WTC11 (cell line): Measurements from ENCODE around the gene LRP1. TPM values are rescaled to one million over a fixed set of nuclear protein-coding genes. Genes with fewer than 3 reads are reported as not detected.

Experiments used
- ATAC-seq: fragments of 200-7000 bp; cut with Tn5 transposase; 2 replicates; pipeline ENCODE4 v1.10.0; 2021; ENCODE audit warnings: mild to moderate bottlenecking, moderate library complexity
- CTCF ChIA-PET: fragments of 300-600 bp; sonication (Branson Sonifier 250); formaldehyde crosslinking; loops from one replicate; lab custom pipeline; 2021; ENCODE audit warnings: antibody characterized with exemption; lab: Charles Lee
- POLR2A ChIA-PET: fragments of 350-600 bp; sonication (Branson Sonifier 250); formaldehyde crosslinking; loops from one replicate; lab custom pipeline; 2021; ENCODE audit warnings: antibody characterized with exemption; lab: Charles Lee
- DNase-seq: peaks from one replicate; pipeline ENCODE4 v3.0.0; 2021; ENCODE audit warnings: low spot score
- H3K27ac Mint-ChIP-seq: 2 replicates; pipeline ENCODE4 v1.8.0; 2021; ENCODE audit warnings: mixed read lengths
- H3K27me3 Mint-ChIP-seq: 2 replicates; pipeline ENCODE4 v1.8.0; 2021; ENCODE audit warnings: low read depth, mild to moderate bottlenecking, moderate library complexity, mixed read lengths
- H3K36me3 Mint-ChIP-seq: 2 replicates; pipeline ENCODE4 v1.8.0; 2021; ENCODE audit warnings: mixed read lengths
- H3K4me1 Mint-ChIP-seq: 2 replicates; pipeline ENCODE4 v1.8.0; 2022; ENCODE audit warnings: mixed read lengths
- H3K4me3 Mint-ChIP-seq: 2 replicates; pipeline ENCODE4 v1.8.0; 2021; ENCODE audit warnings: mild to moderate bottlenecking, moderate library complexity, mixed read lengths
- H3K9me3 Mint-ChIP-seq: 2 replicates; pipeline ENCODE4 v1.8.0; 2021; ENCODE audit warnings: mixed read lengths
- CBFB ChIP-seq: sonication (generic); formaldehyde crosslinking; IDR thresholded peaks from 2 replicates; pipeline ENCODE4 v1.8.1; 2022; ENCODE audit warnings: mild to moderate bottlenecking, low read depth, missing genetic modification reagents
- TCF7 ChIP-seq: sonication (generic); formaldehyde crosslinking; IDR thresholded peaks from 2 replicates; pipeline ENCODE4 v1.8.0; 2022; ENCODE audit warnings: mild to moderate bottlenecking, low read depth, missing genetic modification reagents, moderate library complexity
- TP53 ChIP-seq: sonication (generic); formaldehyde crosslinking; IDR thresholded peaks from 2 replicates; pipeline ENCODE4 v1.8.1; 2023; ENCODE audit warnings: mild to moderate bottlenecking, missing genetic modification reagents
- ZBTB21 ChIP-seq: sonication (generic); formaldehyde crosslinking; IDR thresholded peaks from 2 replicates; pipeline ENCODE4 v1.8.1; 2023; ENCODE audit warnings: mild to moderate bottlenecking, missing genetic modification reagents, borderline replicate concordance
- ZNF263 ChIP-seq: sonication (generic); formaldehyde crosslinking; IDR thresholded peaks from 2 replicates; pipeline ENCODE4 v1.8.1; 2022; ENCODE audit warnings: low read depth, mild to moderate bottlenecking, moderate library complexity, missing genetic modification reagents
- total RNA-seq: library from RNA; stranded (reverse); gene quantifications from 3 replicates; pipeline ENCODE4 v1.2.3, GENCODE V29; 2021
- TF ChIP-seq, protein P1 (sequence below): fragments of 250-450 bp; sonication (Bioruptor Pico); IDR thresholded peaks from 2 replicates; pipeline ENCODE4 v1.9.0; 2021; ENCODE audit warnings: mild to moderate bottlenecking
- TF ChIP-seq, protein P2 (sequence below): sonication (generic); formaldehyde crosslinking; IDR thresholded peaks from 2 replicates; pipeline ENCODE4 v1.8.0; 2022; ENCODE audit warnings: mild to moderate bottlenecking, missing genetic modification reagents
- TF ChIP-seq, protein P3 (sequence below): fragments of 250-450 bp; sonication (Bioruptor Pico); IDR thresholded peaks from 2 replicates; pipeline ENCODE4 v1.8.0; 2021; ENCODE audit warnings: mild to moderate bottlenecking
- TF ChIP-seq, protein P4 (sequence below): sonication (generic); formaldehyde crosslinking; IDR thresholded peaks from 2 replicates; pipeline ENCODE4 v1.8.0; 2023; ENCODE audit warnings: mild to moderate bottlenecking, missing genetic modification reagents
- TF ChIP-seq, protein P5 (sequence below): sonication (generic); formaldehyde crosslinking; IDR thresholded peaks from 2 replicates; pipeline ENCODE4 v1.8.1; 2022; ENCODE audit warnings: mild to moderate bottlenecking, missing genetic modification reagents, moderate library complexity, borderline replicate concordance

Gene LRP1
- total RNA-seq, 1 experiment from 2014 or later = 120 TPM

DNA sequence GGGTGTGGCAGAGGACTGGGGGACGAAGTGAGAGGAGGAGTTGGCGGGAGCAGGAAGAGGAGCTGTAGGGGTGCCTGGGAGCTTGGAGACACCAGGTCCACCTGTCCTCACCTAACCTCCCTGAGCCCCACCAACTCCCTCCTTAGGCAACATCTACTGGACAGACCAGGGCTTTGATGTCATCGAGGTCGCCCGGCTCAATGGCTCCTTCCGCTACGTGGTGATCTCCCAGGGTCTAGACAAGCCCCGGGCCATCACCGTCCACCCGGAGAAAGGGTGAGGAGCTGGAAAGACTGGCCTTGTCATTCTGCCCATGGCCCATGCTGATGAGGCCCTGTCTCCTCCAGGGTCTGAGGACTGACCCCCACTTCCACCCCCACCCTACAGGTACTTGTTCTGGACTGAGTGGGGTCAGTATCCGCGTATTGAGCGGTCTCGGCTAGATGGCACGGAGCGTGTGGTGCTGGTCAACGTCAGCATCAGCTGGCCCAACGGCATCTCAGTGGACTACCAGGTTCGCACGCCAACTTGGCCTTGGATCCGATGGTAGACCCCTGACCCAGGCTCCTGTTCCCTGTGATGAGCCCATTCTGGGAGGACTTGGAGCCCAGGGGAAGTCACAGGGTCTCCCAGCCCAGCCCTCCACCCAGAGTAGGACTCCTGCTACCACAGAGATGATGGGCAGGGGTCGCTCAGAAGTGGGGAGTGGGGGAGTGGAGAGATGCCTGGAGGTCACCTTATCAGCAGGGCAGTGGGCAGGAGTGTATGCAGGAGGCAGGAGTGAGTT, 55.8 kb downstream of the LRP1 start:
- H3K9me3 Mint-ChIP-seq = no peaks in the 10 kb centered on the region
- ATAC-seq = no peak
- peaks cover 59% of the 10 kb centered on the region for H3K36me3 Mint-ChIP-seq
- CTCF ChIA-PET = interaction anchor here (1.0 to 3.8 kb wide), 9 partner anchors 11 to 105 kb away, joined by 3 to 43 read pairs (median 8); partner anchors contain the start of genes LRP1 and NEMP1
- H3K4me1 Mint-ChIP-seq = peaks cover 4% of the 10 kb centered on the region
- H3K4me3 Mint-ChIP-seq = no peak overlapping the region
- TF ChIP-seq, protein P1, sequence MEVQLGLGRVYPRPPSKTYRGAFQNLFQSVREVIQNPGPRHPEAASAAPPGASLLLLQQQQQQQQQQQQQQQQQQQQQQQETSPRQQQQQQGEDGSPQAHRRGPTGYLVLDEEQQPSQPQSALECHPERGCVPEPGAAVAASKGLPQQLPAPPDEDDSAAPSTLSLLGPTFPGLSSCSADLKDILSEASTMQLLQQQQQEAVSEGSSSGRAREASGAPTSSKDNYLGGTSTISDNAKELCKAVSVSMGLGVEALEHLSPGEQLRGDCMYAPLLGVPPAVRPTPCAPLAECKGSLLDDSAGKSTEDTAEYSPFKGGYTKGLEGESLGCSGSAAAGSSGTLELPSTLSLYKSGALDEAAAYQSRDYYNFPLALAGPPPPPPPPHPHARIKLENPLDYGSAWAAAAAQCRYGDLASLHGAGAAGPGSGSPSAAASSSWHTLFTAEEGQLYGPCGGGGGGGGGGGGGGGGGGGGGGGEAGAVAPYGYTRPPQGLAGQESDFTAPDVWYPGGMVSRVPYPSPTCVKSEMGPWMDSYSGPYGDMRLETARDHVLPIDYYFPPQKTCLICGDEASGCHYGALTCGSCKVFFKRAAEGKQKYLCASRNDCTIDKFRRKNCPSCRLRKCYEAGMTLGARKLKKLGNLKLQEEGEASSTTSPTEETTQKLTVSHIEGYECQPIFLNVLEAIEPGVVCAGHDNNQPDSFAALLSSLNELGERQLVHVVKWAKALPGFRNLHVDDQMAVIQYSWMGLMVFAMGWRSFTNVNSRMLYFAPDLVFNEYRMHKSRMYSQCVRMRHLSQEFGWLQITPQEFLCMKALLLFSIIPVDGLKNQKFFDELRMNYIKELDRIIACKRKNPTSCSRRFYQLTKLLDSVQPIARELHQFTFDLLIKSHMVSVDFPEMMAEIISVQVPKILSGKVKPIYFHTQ = no peak
- no peak for TF ChIP-seq TCF7 (CRISPR knock-in tag)
- TF ChIP-seq CBFB = no peak
- TF ChIP-seq, protein P2, sequence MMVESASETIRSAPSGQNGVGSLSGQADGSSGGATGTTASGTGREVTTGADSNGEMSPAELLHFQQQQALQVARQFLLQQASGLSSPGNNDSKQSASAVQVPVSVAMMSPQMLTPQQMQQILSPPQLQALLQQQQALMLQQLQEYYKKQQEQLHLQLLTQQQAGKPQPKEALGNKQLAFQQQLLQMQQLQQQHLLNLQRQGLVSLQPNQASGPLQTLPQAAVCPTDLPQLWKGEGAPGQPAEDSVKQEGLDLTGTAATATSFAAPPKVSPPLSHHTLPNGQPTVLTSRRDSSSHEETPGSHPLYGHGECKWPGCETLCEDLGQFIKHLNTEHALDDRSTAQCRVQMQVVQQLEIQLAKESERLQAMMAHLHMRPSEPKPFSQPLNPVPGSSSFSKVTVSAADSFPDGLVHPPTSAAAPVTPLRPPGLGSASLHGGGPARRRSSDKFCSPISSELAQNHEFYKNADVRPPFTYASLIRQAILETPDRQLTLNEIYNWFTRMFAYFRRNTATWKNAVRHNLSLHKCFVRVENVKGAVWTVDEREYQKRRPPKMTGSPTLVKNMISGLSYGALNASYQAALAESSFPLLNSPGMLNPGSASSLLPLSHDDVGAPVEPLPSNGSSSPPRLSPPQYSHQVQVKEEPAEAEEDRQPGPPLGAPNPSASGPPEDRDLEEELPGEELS (CRISPR knock-in tag) = no peak
- TF ChIP-seq, protein P3, sequence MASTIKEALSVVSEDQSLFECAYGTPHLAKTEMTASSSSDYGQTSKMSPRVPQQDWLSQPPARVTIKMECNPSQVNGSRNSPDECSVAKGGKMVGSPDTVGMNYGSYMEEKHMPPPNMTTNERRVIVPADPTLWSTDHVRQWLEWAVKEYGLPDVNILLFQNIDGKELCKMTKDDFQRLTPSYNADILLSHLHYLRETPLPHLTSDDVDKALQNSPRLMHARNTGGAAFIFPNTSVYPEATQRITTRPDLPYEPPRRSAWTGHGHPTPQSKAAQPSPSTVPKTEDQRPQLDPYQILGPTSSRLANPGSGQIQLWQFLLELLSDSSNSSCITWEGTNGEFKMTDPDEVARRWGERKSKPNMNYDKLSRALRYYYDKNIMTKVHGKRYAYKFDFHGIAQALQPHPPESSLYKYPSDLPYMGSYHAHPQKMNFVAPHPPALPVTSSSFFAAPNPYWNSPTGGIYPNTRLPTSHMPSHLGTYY (CRISPR knock-in tag) = no peak
- no peak for TF ChIP-seq ZBTB21 (CRISPR knock-in tag)
- no peak for TF ChIP-seq TP53 (CRISPR knock-in tag)
- TF ChIP-seq, protein P4, sequence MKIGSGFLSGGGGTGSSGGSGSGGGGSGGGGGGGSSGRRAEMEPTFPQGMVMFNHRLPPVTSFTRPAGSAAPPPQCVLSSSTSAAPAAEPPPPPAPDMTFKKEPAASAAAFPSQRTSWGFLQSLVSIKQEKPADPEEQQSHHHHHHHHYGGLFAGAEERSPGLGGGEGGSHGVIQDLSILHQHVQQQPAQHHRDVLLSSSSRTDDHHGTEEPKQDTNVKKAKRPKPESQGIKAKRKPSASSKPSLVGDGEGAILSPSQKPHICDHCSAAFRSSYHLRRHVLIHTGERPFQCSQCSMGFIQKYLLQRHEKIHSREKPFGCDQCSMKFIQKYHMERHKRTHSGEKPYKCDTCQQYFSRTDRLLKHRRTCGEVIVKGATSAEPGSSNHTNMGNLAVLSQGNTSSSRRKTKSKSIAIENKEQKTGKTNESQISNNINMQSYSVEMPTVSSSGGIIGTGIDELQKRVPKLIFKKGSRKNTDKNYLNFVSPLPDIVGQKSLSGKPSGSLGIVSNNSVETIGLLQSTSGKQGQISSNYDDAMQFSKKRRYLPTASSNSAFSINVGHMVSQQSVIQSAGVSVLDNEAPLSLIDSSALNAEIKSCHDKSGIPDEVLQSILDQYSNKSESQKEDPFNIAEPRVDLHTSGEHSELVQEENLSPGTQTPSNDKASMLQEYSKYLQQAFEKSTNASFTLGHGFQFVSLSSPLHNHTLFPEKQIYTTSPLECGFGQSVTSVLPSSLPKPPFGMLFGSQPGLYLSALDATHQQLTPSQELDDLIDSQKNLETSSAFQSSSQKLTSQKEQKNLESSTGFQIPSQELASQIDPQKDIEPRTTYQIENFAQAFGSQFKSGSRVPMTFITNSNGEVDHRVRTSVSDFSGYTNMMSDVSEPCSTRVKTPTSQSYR (CRISPR knock-in tag) = no peak
- TF ChIP-seq, all 79 proteins: peak for 0
- POLR2A ChIA-PET = no interaction called here
- peak overlapping the region; percentile 53; the same call in 1 of the 2 replicates for H3K27ac Mint-ChIP-seq
- no peak for DNase-seq
- H3K27me3 Mint-ChIP-seq = no peaks in the 10 kb centered on the region

DNA sequence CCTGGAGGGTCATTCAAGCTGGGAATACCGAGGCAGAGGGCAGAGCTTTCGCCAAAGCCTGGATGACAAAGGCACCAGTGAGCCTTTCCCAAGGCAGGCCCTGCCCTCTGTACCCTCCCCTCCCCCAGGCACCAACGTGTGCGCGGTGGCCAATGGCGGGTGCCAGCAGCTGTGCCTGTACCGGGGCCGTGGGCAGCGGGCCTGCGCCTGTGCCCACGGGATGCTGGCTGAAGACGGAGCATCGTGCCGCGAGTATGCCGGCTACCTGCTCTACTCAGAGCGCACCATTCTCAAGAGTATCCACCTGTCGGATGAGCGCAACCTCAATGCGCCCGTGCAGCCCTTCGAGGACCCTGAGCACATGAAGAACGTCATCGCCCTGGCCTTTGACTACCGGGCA, 57.1 kb downstream of the LRP1 start:
- peaks cover 61% of the 10 kb centered on the region for H3K36me3 Mint-ChIP-seq
- no peak for TF ChIP-seq ZNF263 (CRISPR knock-in tag)
- TF ChIP-seq, protein P5, sequence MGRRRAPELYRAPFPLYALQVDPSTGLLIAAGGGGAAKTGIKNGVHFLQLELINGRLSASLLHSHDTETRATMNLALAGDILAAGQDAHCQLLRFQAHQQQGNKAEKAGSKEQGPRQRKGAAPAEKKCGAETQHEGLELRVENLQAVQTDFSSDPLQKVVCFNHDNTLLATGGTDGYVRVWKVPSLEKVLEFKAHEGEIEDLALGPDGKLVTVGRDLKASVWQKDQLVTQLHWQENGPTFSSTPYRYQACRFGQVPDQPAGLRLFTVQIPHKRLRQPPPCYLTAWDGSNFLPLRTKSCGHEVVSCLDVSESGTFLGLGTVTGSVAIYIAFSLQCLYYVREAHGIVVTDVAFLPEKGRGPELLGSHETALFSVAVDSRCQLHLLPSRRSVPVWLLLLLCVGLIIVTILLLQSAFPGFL (CRISPR knock-in tag) = no peak
- TF ChIP-seq ZBTB21 (CRISPR knock-in tag) = no peak
- H3K27ac Mint-ChIP-seq = no peak overlapping the region
- no peaks in the 10 kb centered on the region for H3K9me3 Mint-ChIP-seq
- no peaks in the 10 kb centered on the region for H3K27me3 Mint-ChIP-seq
- H3K4me1 Mint-ChIP-seq = peaks cover 4% of the 10 kb centered on the region
- ATAC-seq (no peak), DNase-seq (no peak)
- H3K4me3 Mint-ChIP-seq = no peak overlapping the region
- ChIA-PET POLR2A (no interaction called here), CTCF (interaction anchor here (1.1 to 1.8 kb wide), 2 partner anchors 14 to 61 kb away, joined by 4 read pairs; no protein-coding TSS in a partner anchor)
